Measurements from ENCODE around the gene SOX6.

Gene SOX6

GRCh38 chr11:16225623-16226022, 130.7 kb downstream of the SOX6 start:
- Histone ChIP-seq H3K9me3 (ENCODE audit: control insufficient read depth, insufficient read depth, low read depth, low read length) (no peaks in the 10 kb centered on the region), H3K27me3 (ENCODE audit: control insufficient read depth, insufficient read depth, low read length) (no peaks in the 10 kb centered on the region), H3K9ac (ENCODE audit: low read length) (no peak overlapping the region), H3K36me3 (ENCODE audit: control insufficient read depth, insufficient read depth, low read length) (no peaks in the 10 kb centered on the region), H3K4me3 (ENCODE audit: low read depth, low read length) (no peak overlapping the region), H3K4me1 (ENCODE audit: control insufficient read depth, insufficient read depth, low read length) (no peaks in the 10 kb centered on the region), H3K27ac (ENCODE audit: low read depth, low read length) (no peak overlapping the region)

- H3K9me3 ChIP-seq (ENCODE audit: control insufficient read depth, insufficient read depth, low read depth, low read length), result no peaks in the 10 kb centered on the region
- H3K36me3 ChIP-seq (ENCODE audit: control insufficient read depth, insufficient read depth, low read length), result no peaks in the 10 kb centered on the region
- no peak overlapping the region for H3K27ac ChIP-seq (ENCODE audit: low read depth, low read length)
- no peak overlapping the region for H3K9ac ChIP-seq (ENCODE audit: low read length)
- H3K27me3 ChIP-seq (ENCODE audit: control insufficient read depth, insufficient read depth, low read length), result no peaks in the 10 kb centered on the region
- H3K4me3 ChIP-seq (ENCODE audit: low read depth, low read length), result no peak overlapping the region
- no peaks in the 10 kb centered on the region for H3K4me1 ChIP-seq (ENCODE audit: control insufficient read depth, insufficient read depth, low read length)
Measured at GRCh38 chr11:16223558-16223957, 132.8 kb downstream of the SOX6 start.

GRCh38 chr11:16217631-16218030, 138.7 kb downstream of the SOX6 start:
- no peak overlapping the region for H3K9ac ChIP-seq (ENCODE audit: low read length)
- no peaks in the 10 kb centered on the region for H3K36me3 ChIP-seq (ENCODE audit: control insufficient read depth, insufficient read depth, low read length)
- no peak overlapping the region for H3K27ac ChIP-seq (ENCODE audit: low read depth, low read length)
- no peak overlapping the region for H3K4me3 ChIP-seq (ENCODE audit: low read depth, low read length)
- no peaks in the 10 kb centered on the region for H3K4me1 ChIP-seq (ENCODE audit: control insufficient read depth, insufficient read depth, low read length)
- no peaks in the 10 kb centered on the region for H3K9me3 ChIP-seq (ENCODE audit: control insufficient read depth, insufficient read depth, low read depth, low read length)
- no peaks in the 10 kb centered on the region for H3K27me3 ChIP-seq (ENCODE audit: control insufficient read depth, insufficient read depth, low read length)

- H3K27ac ChIP-seq (ENCODE audit: low read depth, low read length), result no peak overlapping the region
- no peak overlapping the region for H3K9ac ChIP-seq (ENCODE audit: low read length)
- no peaks in the 10 kb centered on the region for H3K36me3 ChIP-seq (ENCODE audit: control insufficient read depth, insufficient read depth, low read length)
- no peaks in the 10 kb centered on the region for H3K9me3 ChIP-seq (ENCODE audit: control insufficient read depth, insufficient read depth, low read depth, low read length)
- H3K27me3 ChIP-seq (ENCODE audit: control insufficient read depth, insufficient read depth, low read length), result no peaks in the 10 kb centered on the region
- no peak overlapping the region for H3K4me3 ChIP-seq (ENCODE audit: low read depth, low read length)
- no peaks in the 10 kb centered on the region for H3K4me1 ChIP-seq (ENCODE audit: control insufficient read depth, insufficient read depth, low read length)
Measured at GRCh38 chr11:16216831-16217230, 139.5 kb downstream of the SOX6 start.

- no peaks in the 10 kb centered on the region for H3K9me3 ChIP-seq (ENCODE audit: control insufficient read depth, insufficient read depth, low read depth, low read length)
- no peak overlapping the region for H3K27ac ChIP-seq (ENCODE audit: low read depth, low read length)
- no peaks in the 10 kb centered on the region for H3K36me3 ChIP-seq (ENCODE audit: control insufficient read depth, insufficient read depth, low read length)
- H3K27me3 ChIP-seq (ENCODE audit: control insufficient read depth, insufficient read depth, low read length), result no peaks in the 10 kb centered on the region
- no peaks in the 10 kb centered on the region for H3K4me1 ChIP-seq (ENCODE audit: control insufficient read depth, insufficient read depth, low read length)
- no peak overlapping the region for H3K4me3 ChIP-seq (ENCODE audit: low read depth, low read length)
- H3K9ac ChIP-seq (ENCODE audit: low read length), result no peak overlapping the region
Measured at GRCh38 chr11:16215352-16215751, 141.0 kb downstream of the SOX6 start.

- Histone ChIP-seq H3K4me3 (ENCODE audit: low read depth, low read length) (no peak overlapping the region), H3K27me3 (ENCODE audit: control insufficient read depth, insufficient read depth, low read length) (no peaks in the 10 kb centered on the region), H3K9me3 (ENCODE audit: control insufficient read depth, insufficient read depth, low read depth, low read length) (no peaks in the 10 kb centered on the region), H3K9ac (ENCODE audit: low read length) (no peak overlapping the region), H3K36me3 (ENCODE audit: control insufficient read depth, insufficient read depth, low read length) (no peaks in the 10 kb centered on the region), H3K27ac (ENCODE audit: low read depth, low read length) (no peak overlapping the region), H3K4me1 (ENCODE audit: control insufficient read depth, insufficient read depth, low read length) (no peaks in the 10 kb centered on the region)
Measured at GRCh38 chr11:16211407-16211806, 144.9 kb downstream of the SOX6 start.

GRCh38 chr11:16204261-16204660, 152.1 kb downstream of the SOX6 start:
- no peak overlapping the region for H3K27ac ChIP-seq (ENCODE audit: low read depth, low read length)
- H3K9me3 ChIP-seq (ENCODE audit: control insufficient read depth, insufficient read depth, low read depth, low read length), result no peaks in the 10 kb centered on the region
- H3K9ac ChIP-seq (ENCODE audit: low read length), result no peak overlapping the region
- no peaks in the 10 kb centered on the region for H3K4me1 ChIP-seq (ENCODE audit: control insufficient read depth, insufficient read depth, low read length)
- no peak overlapping the region for H3K4me3 ChIP-seq (ENCODE audit: low read depth, low read length)
- no peaks in the 10 kb centered on the region for H3K27me3 ChIP-seq (ENCODE audit: control insufficient read depth, insufficient read depth, low read length)
- no peaks in the 10 kb centered on the region for H3K36me3 ChIP-seq (ENCODE audit: control insufficient read depth, insufficient read depth, low read length)

GRCh38 chr11:16195651-16196050, 160.7 kb downstream of the SOX6 start:
- Histone ChIP-seq H3K36me3 (ENCODE audit: control insufficient read depth, insufficient read depth, low read length) (no peaks in the 10 kb centered on the region), H3K27ac (ENCODE audit: low read depth, low read length) (no peak overlapping the region), H3K4me3 (ENCODE audit: low read depth, low read length) (no peak overlapping the region), H3K4me1 (ENCODE audit: control insufficient read depth, insufficient read depth, low read length) (peaks cover 11% of the 10 kb centered on the region; the same call in 1 of the 2 replicates), H3K9ac (ENCODE audit: low read length) (no peak overlapping the region), H3K27me3 (ENCODE audit: control insufficient read depth, insufficient read depth, low read length) (no peaks in the 10 kb centered on the region), H3K9me3 (ENCODE audit: control insufficient read depth, insufficient read depth, low read depth, low read length) (no peaks in the 10 kb centered on the region)

- Histone ChIP-seq H3K4me1 (ENCODE audit: control insufficient read depth, insufficient read depth, low read length) (peaks cover 11% of the 10 kb centered on the region; the same call in 1 of the 2 replicates), H3K27ac (ENCODE audit: low read depth, low read length) (no peak overlapping the region), H3K36me3 (ENCODE audit: control insufficient read depth, insufficient read depth, low read length) (no peaks in the 10 kb centered on the region), H3K27me3 (ENCODE audit: control insufficient read depth, insufficient read depth, low read length) (no peaks in the 10 kb centered on the region), H3K9ac (ENCODE audit: low read length) (no peak overlapping the region), H3K4me3 (ENCODE audit: low read depth, low read length) (no peak overlapping the region), H3K9me3 (ENCODE audit: control insufficient read depth, insufficient read depth, low read depth, low read length) (no peaks in the 10 kb centered on the region)
Measured at GRCh38 chr11:16194566-16194965, 161.8 kb downstream of the SOX6 start.

GRCh38 chr11:16193897-16194381, 162.4 kb downstream of the SOX6 start:
- peaks cover 11% of the 10 kb centered on the region; the same call in 1 of the 2 replicates for H3K4me1 ChIP-seq (ENCODE audit: control insufficient read depth, insufficient read depth, low read length)

GRCh38 chr11:16191868-16192240, 164.5 kb downstream of the SOX6 start:
- Histone ChIP-seq H3K27ac (ENCODE audit: low read depth, low read length) (no peak overlapping the region), H3K27me3 (ENCODE audit: control insufficient read depth, insufficient read depth, low read length) (no peaks in the 10 kb centered on the region), H3K4me3 (ENCODE audit: low read depth, low read length) (no peak overlapping the region), H3K9me3 (ENCODE audit: control insufficient read depth, insufficient read depth, low read depth, low read length) (no peaks in the 10 kb centered on the region), H3K4me1 (ENCODE audit: control insufficient read depth, insufficient read depth, low read length) (peaks cover 11% of the 10 kb centered on the region; the same call in 1 of the 2 replicates), H3K9ac (ENCODE audit: low read length) (no peak overlapping the region), H3K36me3 (ENCODE audit: control insufficient read depth, insufficient read depth, low read length) (no peaks in the 10 kb centered on the region)

More at GRCh38 chr11:16193897-16194381, 162.4 kb downstream of the SOX6 start:
- Histone ChIP-seq H3K9ac (ENCODE audit: low read length) (no peak overlapping the region), H3K27me3 (ENCODE audit: control insufficient read depth, insufficient read depth, low read length) (no peaks in the 10 kb centered on the region), H3K9me3 (ENCODE audit: control insufficient read depth, insufficient read depth, low read depth, low read length) (no peaks in the 10 kb centered on the region), H3K27ac (ENCODE audit: low read depth, low read length) (no peak overlapping the region), H3K36me3 (ENCODE audit: control insufficient read depth, insufficient read depth, low read length) (no peaks in the 10 kb centered on the region), H3K4me3 (ENCODE audit: low read depth, low read length) (no peak overlapping the region)

Measured in HUES6 (cell line).